H1 (cell line): Measurements from ENCODE around the gene CACNA2D4. TPM values are rescaled to one million over a fixed set of nuclear protein-coding genes. Genes with fewer than 3 reads are reported as not detected.

ENCODE experiments used
- CTCF ChIA-PET: fragments of 300-600 bp; sonication (Branson Sonifier 250); formaldehyde crosslinking; loops from one replicate; lab custom pipeline; 2021; ENCODE audit not compliant: partially characterized antibody; lab: Charles Lee
- POLR2A ChIA-PET: fragments of 300-600 bp; sonication (Branson Sonifier 250); formaldehyde crosslinking; loops from one replicate; lab custom pipeline; 2021; ENCODE audit warnings: inconsistent platforms; ENCODE audit not compliant: partially characterized antibody; lab: Charles Lee
- DNase-seq, 2 experiments: peaks; one replicate each; pipeline versions ENCODE4 v3.0.0 to v3.0.0-alpha.2; 2010 to 2022; ENCODE audit warnings: low spot score in 2 of 2, low read depth in 1 of 2, mixed read lengths in 1 of 2
- FAIRE-seq: peaks from 2 replicates; lab custom pipeline; 2011; peaks lifted over from hg19 to GRCh38; lab: Jason Lieb, UNC
- H2AFZ ChIP-seq: 2 replicates; pipeline ENCODE4 v1.8.1; 2012; ENCODE audit warnings: low read length, inconsistent platforms
- H2AK5ac ChIP-seq: 2 replicates; pipeline ENCODE4 v1.6.1; 2013; ENCODE audit warnings: low read depth, low read length
- H2BK120ac ChIP-seq: replicated peaks from 2 replicates; pipeline ENCODE3; 2013; ENCODE audit warnings: low read depth, low read length, inconsistent platforms
- H2BK12ac ChIP-seq: 2 replicates; pipeline ENCODE4 v1.6.1; 2013; ENCODE audit warnings: low read depth, low read length
- H2BK15ac ChIP-seq: 2 replicates; pipeline ENCODE4 v1.6.1; 2013; ENCODE audit warnings: low read length
- H2BK20ac ChIP-seq: 2 replicates; pipeline ENCODE4 v1.6.1; 2013; ENCODE audit warnings: low read length
- H2BK5ac ChIP-seq: 2 replicates; pipeline ENCODE4 v1.6.1; 2013; ENCODE audit warnings: low read depth, low read length
- H3K14ac ChIP-seq: 2 replicates; pipeline ENCODE4 v1.6.1; 2013; ENCODE audit warnings: inconsistent platforms; ENCODE audit not compliant: insufficient read length
- H3K18ac ChIP-seq: 2 replicates; pipeline ENCODE4 v1.6.1; 2013; ENCODE audit warnings: low read length; ENCODE audit errors: extremely low read depth
- H3K23ac ChIP-seq: 2 replicates; pipeline ENCODE4 v1.6.1; 2013; ENCODE audit warnings: inconsistent platforms; ENCODE audit not compliant: insufficient read length
- H3K23me2 ChIP-seq: 2 replicates; pipeline ENCODE4 v1.6.1; 2013; ENCODE audit warnings: low read depth, low read length
- H3K27ac ChIP-seq: 2 replicates; pipeline ENCODE4 v1.6.1; 2011; ENCODE audit warnings: low read depth, low read length, inconsistent platforms
- H3K27me3 ChIP-seq, 4 experiments: replicated peaks in 1 of 4; 1 replicate in 1 of 4; 2 replicates in 3 of 4; pipeline versions ENCODE4 v1.6.1 to v1.8.1; 2011 to 2013; ENCODE audit warnings: low read length in 3 of 4, mild to moderate bottlenecking in 3 of 4, inconsistent platforms in 2 of 4, mixed read lengths in 2 of 4, moderate library complexity in 1 of 4; ENCODE audit not compliant: control insufficient read depth in 3 of 4, insufficient read depth in 3 of 4; ENCODE audit errors: extremely low read depth in 1 of 4
- H3K36me3 ChIP-seq, 4 experiments: 2 replicates each; pipeline versions ENCODE4 v1.6.1 to v1.8.1; 2011 to 2013; ENCODE audit warnings: mild to moderate bottlenecking in 4 of 4, low read length in 3 of 4, moderate library complexity in 2 of 4, control low read depth in 1 of 4, inconsistent platforms in 1 of 4; ENCODE audit not compliant: insufficient read depth in 4 of 4, control insufficient read depth in 2 of 4
- H3K4ac ChIP-seq: replicated peaks from 2 replicates; pipeline ENCODE3; 2013; ENCODE audit warnings: low read length, low read depth, mixed read lengths, inconsistent platforms; ENCODE audit not compliant: insufficient read length
- H3K4me1 ChIP-seq, 4 experiments: replicated peaks in 1 of 4; 1 replicate in 1 of 4; 2 replicates in 3 of 4; pipeline versions ENCODE4 v1.6.1 to v1.8.1; 2011 to 2013; ENCODE audit warnings: low read length in 3 of 4, inconsistent platforms in 2 of 4, mixed read lengths in 1 of 4; ENCODE audit not compliant: insufficient read depth in 4 of 4, control insufficient read depth in 3 of 4
- H3K4me2 ChIP-seq, 2 experiments: 2 replicates each; pipeline versions ENCODE4 v1.6.1 to v1.8.1; 2011 to 2013; ENCODE audit warnings: low read depth in 2 of 2, low read length in 2 of 2, control low read depth in 1 of 2, inconsistent platforms in 1 of 2, mild to moderate bottlenecking in 1 of 2; ENCODE audit not compliant: insufficient read depth in 1 of 2
- H3K4me3 ChIP-seq, 4 experiments: fragments of 200-600, 300-600 bp in 1 of 4; sonication (generic), shearing (Covaris generic), sonication (Bioruptor Twin) in 1 of 4; 2 replicates each; pipeline versions ENCODE4 v1.5.1 to v1.8.1; 2011 to 2016; ENCODE audit warnings: low read length in 4 of 4, low read depth in 3 of 4, control low read depth in 2 of 4, inconsistent platforms in 2 of 4, mild to moderate bottlenecking in 2 of 4, mixed read lengths in 1 of 4, moderate library complexity in 1 of 4; ENCODE audit not compliant: insufficient read depth in 2 of 4; ENCODE audit errors: extremely low read depth in 1 of 4
- H3K56ac ChIP-seq: replicated peaks from 2 replicates; pipeline ENCODE3; 2013; ENCODE audit warnings: low read depth, mild to moderate bottlenecking, mixed read lengths, low read length, inconsistent platforms; ENCODE audit not compliant: insufficient read length
- H3K79me1 ChIP-seq: 2 replicates; pipeline ENCODE4 v1.6.1; 2013; ENCODE audit warnings: low read depth, low read length, control low read depth
- H3K79me2 ChIP-seq, 2 experiments: 2 replicates each; pipeline versions ENCODE4 v1.6.1 to v1.8.1; 2012 to 2013; ENCODE audit warnings: low read length in 2 of 2, mild to moderate bottlenecking in 2 of 2, inconsistent platforms in 1 of 2; ENCODE audit not compliant: insufficient read depth in 2 of 2, control insufficient read depth in 1 of 2
- H3K9ac ChIP-seq, 4 experiments: replicated peaks in 1 of 4; 1 replicate in 1 of 4; 2 replicates in 3 of 4; pipeline versions ENCODE4 v1.6.1 to v1.8.1; 2011 to 2013; ENCODE audit warnings: low read depth in 3 of 4, low read length in 3 of 4, control low read depth in 2 of 4, mild to moderate bottlenecking in 2 of 4, moderate library complexity in 2 of 4, inconsistent platforms in 1 of 4; ENCODE audit errors: extremely low read depth in 1 of 4
- H3K9me3 ChIP-seq, 2 experiments: 2 replicates each; pipeline versions ENCODE4 v1.6.1 to v1.8.1; 2012 to 2013; ENCODE audit warnings: mild to moderate bottlenecking in 2 of 2, moderate library complexity in 2 of 2, control low read depth in 1 of 2, inconsistent platforms in 1 of 2, low read depth in 1 of 2, low read length in 1 of 2, mixed read lengths in 1 of 2; ENCODE audit not compliant: insufficient read depth in 2 of 2
- H4K20me1 ChIP-seq, 2 experiments: replicated peaks in 1 of 2; 2 replicates each; pipeline versions ENCODE3 to v1.8.1; 2011 to 2013; ENCODE audit warnings: inconsistent platforms in 2 of 2, low read length in 2 of 2, mild to moderate bottlenecking in 1 of 2; ENCODE audit not compliant: insufficient read depth in 2 of 2, control insufficient read depth in 1 of 2
- H4K5ac ChIP-seq: 2 replicates; pipeline ENCODE4 v1.6.1; 2013; ENCODE audit warnings: low read length, low read depth, mixed read lengths, inconsistent platforms; ENCODE audit not compliant: insufficient read length
- H4K8ac ChIP-seq: 2 replicates; pipeline ENCODE4 v1.8.0; 2013; ENCODE audit warnings: mild to moderate bottlenecking, moderate library complexity, low read length, inconsistent platforms; ENCODE audit not compliant: insufficient read depth; ENCODE audit errors: extremely low read depth
- H4K91ac ChIP-seq: replicated peaks from 2 replicates; pipeline ENCODE3; 2013; ENCODE audit warnings: low read length, mixed read lengths, inconsistent platforms; ENCODE audit not compliant: insufficient read length
- CEBPB ChIP-seq: IDR thresholded peaks from 2 replicates; pipeline ENCODE4 v1.6.1; 2012; ENCODE audit warnings: low read depth, low read length
- CREB1 ChIP-seq: IDR thresholded peaks from 2 replicates; pipeline ENCODE4 v1.6.1; 2012; ENCODE audit warnings: inconsistent platforms
- EGR1 ChIP-seq: IDR thresholded peaks from 2 replicates; pipeline ENCODE4 v1.6.1; 2011; ENCODE audit warnings: low read depth, low read length, borderline replicate concordance
- GTF2F1 ChIP-seq: IDR thresholded peaks from 2 replicates; pipeline ENCODE4 v1.6.1; 2012; ENCODE audit warnings: low read depth, low read length, improper control_type of control experiment, borderline replicate concordance
- NRF1 ChIP-seq: IDR thresholded peaks from 2 replicates; pipeline ENCODE4 v1.6.1; 2011; ENCODE audit warnings: mild to moderate bottlenecking, low read depth, low read length, improper control_type of control experiment
- SIN3A ChIP-seq, 2 experiments: IDR thresholded peaks in 1 of 2; conservative IDR thresholded peaks in 1 of 2; 2 replicates each; pipeline ENCODE4 v1.6.1; 2011 to 2012; ENCODE audit warnings: low read length in 2 of 2, improper control_type of control experiment in 1 of 2, low read depth in 1 of 2, mild to moderate bottlenecking in 1 of 2
- SP4 ChIP-seq: IDR thresholded peaks from 2 replicates; pipeline ENCODE4 v1.6.1; 2012; ENCODE audit warnings: low read length, inconsistent platforms
- TAF1 ChIP-seq: IDR thresholded peaks from 2 replicates; pipeline ENCODE4 v1.6.1; 2011; ENCODE audit warnings: mild to moderate bottlenecking, low read depth, low read length
- TAF7 ChIP-seq: optimal IDR thresholded peaks from 2 replicates; pipeline ENCODE3; 2011; ENCODE audit warnings: low read depth, mild to moderate bottlenecking, inconsistent platforms, low read length, moderate library complexity, borderline replicate concordance
- TEAD4 ChIP-seq: IDR thresholded peaks from 2 replicates; pipeline ENCODE4 v1.6.1; 2012; ENCODE audit warnings: low read depth, low read length, inconsistent platforms, mixed read lengths
- WGBS, 2 experiments: shearing (Covaris generic) in 1 of 2; methylation state at CpG; one replicate each; pipeline versions ENCODE4 v1.1.6 to v1.1.7; 2013 to 2015; ENCODE audit warnings: low lambda C conversion rate in 2 of 2, mixed read lengths in 2 of 2, inconsistent platforms in 1 of 2, low coverage in 1 of 2, missing lambda C conversion rate in 1 of 2; ENCODE audit not compliant: insufficient replicate concordance in 2 of 2, insufficient coverage in 1 of 2, insufficient read length in 1 of 2; ENCODE audit errors: extremely low coverage in 1 of 2, missing lambda C conversion rate in 1 of 2; 5-methylcytosine and 5-hydroxymethylcytosine counted together
- polyA plus RNA-seq, 7 experiments: library from polyadenylated mRNA; depleted of rRNA in 3 of 7; stranded (reverse) in 5 of 7; unstranded in 2 of 7; fragments of >200 nt in 5 of 7; fragments of 200-250 nt in 2 of 7; gene quantifications; 1 replicate in 5 of 7; 2 replicates in 1 of 7; 4 replicates in 1 of 7; pipeline versions ENCODE4 v1.2.1 to v1.2.3, GENCODE V29; 2011 to 2013; ENCODE audit warnings: missing spikeins in 2 of 7, mixed read lengths in 2 of 7
- total RNA-seq: library from RNA; stranded (reverse); fragmentation: NEBNext Ultra II Directional; extraction: Animal tissue kit (Norgen Biotek cat#: 25700); gene quantifications from 2 replicates; pipeline ENCODE4 v1.2.1, GENCODE V29; 2021
- TF ChIP-seq, protein P1 (sequence below): IDR thresholded peaks from 2 replicates; pipeline ENCODE4 v1.6.1; 2012; ENCODE audit warnings: inconsistent platforms

Gene CACNA2D4
- total and polyA plus RNA-seq, 2 of the 8 experiments (the other 6 are each of a cell fraction or from before 2014, with no cell fraction given), result 0.44 to 0.88 TPM

DNA sequence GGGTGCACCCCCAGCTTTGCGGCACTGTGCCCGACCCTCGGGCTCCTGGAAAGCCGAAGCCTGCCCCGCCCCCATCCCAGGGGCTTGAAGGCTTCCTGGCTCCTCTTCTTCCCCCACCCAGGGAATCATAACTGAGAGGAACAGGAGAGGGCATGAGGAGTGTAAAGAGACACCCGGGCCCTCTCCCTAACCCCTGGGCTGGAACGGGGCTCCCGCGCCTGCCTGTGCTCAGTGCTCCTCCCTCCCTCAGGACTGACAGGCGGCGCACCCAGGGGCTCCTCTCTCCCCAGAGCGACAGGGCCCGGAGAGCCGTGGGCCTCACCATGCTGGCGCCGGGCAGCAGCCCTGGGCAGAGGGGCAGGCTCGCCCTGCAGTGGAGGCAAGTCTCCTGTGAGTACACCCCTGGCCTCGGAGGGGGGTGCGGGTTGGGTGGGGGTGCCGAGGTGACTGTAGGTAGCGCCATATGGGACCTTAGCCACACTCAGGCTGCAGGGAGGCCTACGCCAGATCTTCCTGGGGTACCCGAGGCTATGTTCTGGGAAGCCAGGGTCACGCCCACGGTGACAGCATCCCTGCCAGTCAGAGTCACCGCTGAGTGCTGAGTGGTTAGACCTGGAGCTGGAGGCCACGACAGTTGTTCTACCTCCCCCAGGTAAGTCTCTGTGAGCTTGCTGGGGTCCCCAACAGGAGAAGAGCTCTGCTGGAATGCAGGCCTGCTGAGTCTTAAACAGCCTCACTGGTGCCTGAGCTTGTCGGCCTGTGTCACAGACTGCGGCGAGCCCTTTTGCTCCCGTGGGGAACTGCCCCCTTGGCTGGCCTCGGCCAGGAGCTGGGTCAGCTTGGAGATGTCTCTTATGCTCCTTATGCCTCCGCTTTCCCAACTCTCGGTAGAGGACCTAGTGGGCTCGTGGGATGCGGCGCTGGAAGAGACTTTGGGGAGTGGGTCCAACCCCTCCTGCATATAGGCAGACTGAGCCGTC, 90.3 kb downstream of the CACNA2D4 start:
- Histone ChIP-seq H4K20me1 (peaks cover 0 to 4% of the 10 kb centered on the region in 2 experiments), H3K23ac (no peak overlapping the region), H4K8ac (no peak overlapping the region), H3K9ac (no peak overlapping the region), H3K79me2 (no peaks in the 10 kb centered on the region), H3K79me1 (no peaks in the 10 kb centered on the region; the same call in 1 of the 2 replicates), H3K4me3 (no peak overlapping the region), H2BK20ac (no peak overlapping the region), H3K36me3 (no peaks in the 10 kb centered on the region), H3K56ac (no peak overlapping the region), H3K23me2 (peaks cover 3% of the 10 kb centered on the region; the same call in 1 of the 2 replicates), H3K4me1 (peaks cover 0 to 8% (median 6%) of the 10 kb centered on the region in 4 experiments; a peak in 5 of 7 replicates), H2BK120ac (no peak overlapping the region), H3K4ac (no peak overlapping the region), H2BK5ac (no peak overlapping the region), H2BK12ac (no peak overlapping the region), H2AK5ac (no peak overlapping the region), H3K9me3 (no peaks in the 10 kb centered on the region), H4K5ac (no peak overlapping the region), H3K27me3 (peaks cover 0 to 5% (median 2%) of the 10 kb centered on the region in 4 experiments; a peak in 3 of 7 replicates), H2BK15ac (no peak overlapping the region), H3K27ac (no peak overlapping the region), H3K18ac (no peak overlapping the region), H2AFZ (no peak overlapping the region), H4K91ac (no peak overlapping the region), H3K14ac (no peak overlapping the region), H3K4me2 (no peak overlapping the region)
- POLR2A ChIA-PET, result no interaction called here
- CTCF ChIA-PET, result interaction anchor here (0.7 to 3.9 kb wide), 5 partner anchors 12 to 112 kb away, joined by 3 to 20 read pairs (median 4); no protein-coding TSS in a partner anchor
- 79% methylated on average over 29 of the region's 38 CpGs; no CpG with 5 or more reads in 1 of the 2 experiments for WGBS, 2 experiments
- no peak for DNase-seq
- TF ChIP-seq TAF1 (no peak), TAF7 (no peak), EGR1 (no peak), NRF1 (no peak), CREB1 (no peak), GTF2F1 (no peak), SIN3A (conservative IDR thresholded peaks at IDR 0.05 in 1 of 2, IDR thresholded peaks at IDR 0.05 in 1 of 2; ENCODE audit: low read depth in 1 of 2, low read length in 2 of 2) (no peak), TEAD4 (no peak), CEBPB (no peak), SP4 (no peak)
- TF ChIP-seq, protein P1, sequence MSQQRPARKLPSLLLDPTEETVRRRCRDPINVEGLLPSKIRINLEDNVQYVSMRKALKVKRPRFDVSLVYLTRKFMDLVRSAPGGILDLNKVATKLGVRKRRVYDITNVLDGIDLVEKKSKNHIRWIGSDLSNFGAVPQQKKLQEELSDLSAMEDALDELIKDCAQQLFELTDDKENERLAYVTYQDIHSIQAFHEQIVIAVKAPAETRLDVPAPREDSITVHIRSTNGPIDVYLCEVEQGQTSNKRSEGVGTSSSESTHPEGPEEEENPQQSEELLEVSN, result no peak
- no peak for FAIRE-seq
